Vagina (tissue), 2 donors: ENCODE results near the gene MRPL37.

ENCODE experiments used
- POLR2A ChIP-seq, 2 donors: fragments of 450-650 bp; IDR thresholded peaks; one replicate each; pipeline ENCODE4 v1.6.1; 2017; ENCODE audit warnings: antibody characterized with exemption in 2 of 2, mild to moderate bottlenecking in 2 of 2, moderate library complexity in 2 of 2
- TF ChIP-seq, protein P1 (sequence below), 3 experiments: fragments of 450-650 bp in 2 of 3; fragments of 200-600 bp in 1 of 3; sonication (generic) in 1 of 3; IDR thresholded peaks; one replicate each; pipeline ENCODE4 v1.5.1; 2017 to 2019; ENCODE audit warnings: antibody characterized with exemption in 3 of 3, mild to moderate bottlenecking in 2 of 3, moderate library complexity in 2 of 3

DNA sequence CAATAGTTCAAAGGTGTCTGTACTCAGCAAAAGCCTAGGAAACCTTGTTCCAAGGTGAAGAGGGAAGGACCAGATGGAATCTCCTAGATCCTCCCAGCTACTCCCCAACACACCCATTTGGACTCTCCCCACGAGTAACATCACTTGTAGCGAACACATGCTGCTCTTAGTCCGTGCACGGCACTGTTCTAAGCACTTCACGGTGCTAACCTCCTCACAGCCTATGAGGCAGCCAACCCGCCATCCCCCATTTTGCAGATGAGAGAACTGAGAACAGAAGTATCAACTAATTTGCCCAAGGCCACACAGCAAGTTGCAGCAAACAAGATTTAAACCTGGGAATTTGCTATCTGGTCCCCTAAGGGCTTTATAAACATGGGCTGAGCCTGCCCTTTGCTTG lies 24.3 kb downstream of the MRPL37 start:
- TF ChIP-seq POLR2A (IDR thresholded peaks at IDR 0.05): no peak
- TF ChIP-seq, protein P1, sequence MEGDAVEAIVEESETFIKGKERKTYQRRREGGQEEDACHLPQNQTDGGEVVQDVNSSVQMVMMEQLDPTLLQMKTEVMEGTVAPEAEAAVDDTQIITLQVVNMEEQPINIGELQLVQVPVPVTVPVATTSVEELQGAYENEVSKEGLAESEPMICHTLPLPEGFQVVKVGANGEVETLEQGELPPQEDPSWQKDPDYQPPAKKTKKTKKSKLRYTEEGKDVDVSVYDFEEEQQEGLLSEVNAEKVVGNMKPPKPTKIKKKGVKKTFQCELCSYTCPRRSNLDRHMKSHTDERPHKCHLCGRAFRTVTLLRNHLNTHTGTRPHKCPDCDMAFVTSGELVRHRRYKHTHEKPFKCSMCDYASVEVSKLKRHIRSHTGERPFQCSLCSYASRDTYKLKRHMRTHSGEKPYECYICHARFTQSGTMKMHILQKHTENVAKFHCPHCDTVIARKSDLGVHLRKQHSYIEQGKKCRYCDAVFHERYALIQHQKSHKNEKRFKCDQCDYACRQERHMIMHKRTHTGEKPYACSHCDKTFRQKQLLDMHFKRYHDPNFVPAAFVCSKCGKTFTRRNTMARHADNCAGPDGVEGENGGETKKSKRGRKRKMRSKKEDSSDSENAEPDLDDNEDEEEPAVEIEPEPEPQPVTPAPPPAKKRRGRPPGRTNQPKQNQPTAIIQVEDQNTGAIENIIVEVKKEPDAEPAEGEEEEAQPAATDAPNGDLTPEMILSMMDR (IDR thresholded peaks at IDR 0.05): no peak
